Renal cortex interstitium (tissue), 11 donors: ENCODE data around the gene ACAA1. TPM values are rescaled to one million over a fixed set of nuclear protein-coding genes. Genes with fewer than 3 reads are reported as not detected.

ENCODE experiments used
- DNase-seq, 11 donors: peaks; one replicate each; pipeline ENCODE4 v3.0.0-alpha.2; 2013; ENCODE audit warnings: low read depth in 9 of 11, low spot score in 4 of 11; ENCODE audit errors: extremely low read depth in 1 of 11
- polyA plus RNA-seq, 3 donors: library from polyadenylated mRNA; unstranded; fragments of 120-200 nt; gene quantifications; one replicate each; pipeline ENCODE4 v1.2.1, GENCODE V29; 2013; ENCODE audit not compliant: insufficient read length in 3 of 3

The ACAA1 gene
- polyA plus RNA-seq, 3 donors = 131 to 150 (median 139) TPM

- no peak for DNase-seq
These were observed 21.9 kb downstream of the ACAA1 start for GRCh38 chr3:38114875-38115644.

GRCh38 chr3:38114052-38114874, 22.7 kb downstream of the ACAA1 start:
- DNase-seq = no peak

- DNase-seq = no peak
These were observed 24.6 kb downstream of the ACAA1 start for GRCh38 chr3:38112378-38112761.

- no peak for DNase-seq
These were observed 25.1 kb downstream of the ACAA1 start for GRCh38 chr3:38111696-38112377.

GRCh38 chr3:38111201-38111600, 25.7 kb downstream of the ACAA1 start:
- no peak for DNase-seq

- DNase-seq = no peak
These were observed 26.4 kb downstream of the ACAA1 start for GRCh38 chr3:38110314-38111050.

- no peak for DNase-seq
These were observed 27.2 kb downstream of the ACAA1 start for GRCh38 chr3:38109580-38110313.

- DNase-seq = no peak
These were observed 28.0 kb downstream of the ACAA1 start for GRCh38 chr3:38108649-38109579.

- DNase-seq = no peak
These were observed 28.8 kb downstream of the ACAA1 start for GRCh38 chr3:38107911-38108648.

- no peak for DNase-seq
These were observed 31.4 kb downstream of the ACAA1 start for GRCh38 chr3:38105525-38105924.

GRCh38 chr3:38102444-38102814, 34.5 kb downstream of the ACAA1 start:
- no peak for DNase-seq

- DNase-seq = no peak
These were observed 35.0 kb downstream of the ACAA1 start for GRCh38 chr3:38101811-38102443.

GRCh38 chr3:38100498-38100897, 36.4 kb downstream of the ACAA1 start:
- DNase-seq = no peak

GRCh38 chr3:38099518-38099917, 37.4 kb downstream of the ACAA1 start:
- DNase-seq = no peak

GRCh38 chr3:38098376-38098723, 38.6 kb downstream of the ACAA1 start:
- no peak for DNase-seq
